Measurements from ENCODE around the gene ERICH3. TPM values are rescaled to one million over a fixed set of nuclear protein-coding genes. Genes with fewer than 3 reads are reported as not detected.

Gene ERICH3
- total and polyA plus RNA-seq, 9 of the 15 experiments (the other 6 are each of a cell fraction or from before 2014, with no cell fraction given): not detected

- TF ChIP-seq NKRF (IDR thresholded peaks at IDR 0.05; ENCODE audit: borderline replicate concordance) (no peak), ZBTB8A (IDR thresholded peaks at IDR 0.05; ENCODE audit: partially characterized antibody) (no peak)
Measured at GRCh38 chr1:74526708-74527107, 146.9 kb downstream of the ERICH3 start (continued).

- ChIA-PET POLR2A (no interaction called here), CTCF (ENCODE audit: low intra/inter-chr PET ratio) (no interaction called here)
- ATAC-seq (no peak), DNase-seq (ENCODE audit: extremely low read depth in 1 of 4, low spot score in 3 of 4) (no peak), FAIRE-seq (no peak)
- intact Hi-C loops (cut with micrococcal nuclease) (no loop called here), in situ Hi-C loops (cut with MboI) (no loop called here)
- Histone ChIP-seq H3K27ac (ENCODE audit: extremely low read depth, low read depth, low read length) (no peak overlapping the region), H3K9ac (ENCODE audit: insufficient read depth in 1 of 2, low read depth in 2 of 2, low read length in 2 of 2) (no peak overlapping the region), H3K27me3 (ENCODE audit: control insufficient read depth in 2 of 2, insufficient read depth in 2 of 2, low read length in 2 of 2) (no peaks in the 10 kb centered on the region), H3K4me2 (ENCODE audit: insufficient read depth, low read length) (no peak overlapping the region), H3K36me3 (ENCODE audit: control insufficient read depth, insufficient read depth, low read length) (no peaks in the 10 kb centered on the region), H3K79me2 (ENCODE audit: control insufficient read depth, insufficient read depth, low read length) (no peaks in the 10 kb centered on the region), H3K9me1 (ENCODE audit: control insufficient read depth, insufficient read depth, low read length) (no peaks in the 10 kb centered on the region), H3K9me3 (replicated peaks; ENCODE audit: control insufficient read depth, insufficient read depth, low read depth, low read length) (0 out of 2 replicates have a peak, but pooled peaks cover 2% of the 10 kb centered on the region), H3K4me1 (replicated peaks in 1 of 2; ENCODE audit: control insufficient read depth in 2 of 2, insufficient read depth in 2 of 2, low read length in 2 of 2) (no peaks in the 10 kb centered on the region), H2AFZ (ENCODE audit: low read depth, low read length) (no peak overlapping the region), H4K20me1 (replicated peaks; ENCODE audit: control insufficient read depth, insufficient read depth, low read length) (no peaks in the 10 kb centered on the region), H3K4me3 (no peak overlapping the region)
- no TSS peak for BruUV-seq (replicated peaks)
- 0% methylated on average over 1 of the region's 2 CpGs for WGBS (ENCODE audit: insufficient coverage, low coverage, missing lambda C conversion rate)
- TF ChIP-seq RBFOX2 (IDR thresholded peaks at IDR 0.05; ENCODE audit: low read depth, low read length): no peak
- no peak for TF ChIP-seq ZNF76 (CRISPR knock-in tag; IDR thresholded peaks at IDR 0.05; ENCODE audit: borderline replicate concordance)
- no peak for TF ChIP-seq PHB2 (IDR thresholded peaks at IDR 0.05; ENCODE audit: low read depth)
- TF ChIP-seq DLX4 (CRISPR knock-in tag; IDR thresholded peaks at IDR 0.05): no peak
- TF ChIP-seq ZNF695 (CRISPR knock-in tag; IDR thresholded peaks at IDR 0.05): no peak
- TF ChIP-seq CTBP1 (IDR thresholded peaks at IDR 0.05; ENCODE audit: borderline replicate concordance): no peak
- no peak for TF ChIP-seq NCOA6 (IDR thresholded peaks at IDR 0.05)
- TF ChIP-seq HNRNPL (IDR thresholded peaks at IDR 0.05; ENCODE audit: low read depth, low read length): no peak
- TF ChIP-seq RB1 (IDR thresholded peaks at IDR 0.05; ENCODE audit: low read depth): no peak
Measured at GRCh38 chr1:74523873-74524480, 149.6 kb downstream of the ERICH3 start.
